HG02623 (cell line): ENCODE results near the gene HORMAD2.

Experiments
- ATAC-seq: cut with Tn5 transposase; IDR thresholded peaks from one replicate; pipeline ENCODE4 v1.9.1; 2021; ENCODE audit warnings: moderate library complexity; ENCODE audit not compliant: unreplicated experiment

HORMAD2 gene

DNA sequence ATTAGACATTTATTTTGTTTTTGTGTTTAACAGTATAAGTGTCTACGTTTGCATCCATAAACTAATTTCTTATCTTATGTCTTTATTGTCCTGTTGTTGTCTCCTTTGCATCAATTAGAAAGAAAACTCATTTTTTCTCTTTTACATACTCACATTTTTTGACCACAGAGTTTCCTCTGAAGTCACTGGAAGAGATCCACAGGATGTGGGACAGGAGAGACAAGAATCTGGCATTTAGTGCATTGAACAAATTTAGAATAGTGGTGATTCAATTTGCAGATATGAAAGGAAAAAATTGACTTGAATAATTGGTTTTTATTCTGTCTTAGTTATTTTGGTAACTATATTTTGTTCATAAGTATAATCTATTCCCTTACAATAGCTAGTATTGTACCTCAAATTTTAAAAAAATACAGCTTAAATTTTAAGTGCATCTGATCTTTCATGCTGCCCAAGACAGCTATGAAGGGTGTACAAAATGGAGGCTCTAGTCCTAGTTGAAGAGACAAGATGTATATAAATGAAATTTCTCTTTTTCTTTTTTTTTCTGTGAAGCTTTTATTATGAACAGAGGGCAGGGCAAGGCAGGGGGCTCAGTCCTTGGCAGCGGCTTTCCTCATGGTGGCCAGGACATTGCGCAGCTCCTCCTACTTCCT, 24.4 kb downstream of the HORMAD2 start:
- ATAC-seq = no peak

DNA sequence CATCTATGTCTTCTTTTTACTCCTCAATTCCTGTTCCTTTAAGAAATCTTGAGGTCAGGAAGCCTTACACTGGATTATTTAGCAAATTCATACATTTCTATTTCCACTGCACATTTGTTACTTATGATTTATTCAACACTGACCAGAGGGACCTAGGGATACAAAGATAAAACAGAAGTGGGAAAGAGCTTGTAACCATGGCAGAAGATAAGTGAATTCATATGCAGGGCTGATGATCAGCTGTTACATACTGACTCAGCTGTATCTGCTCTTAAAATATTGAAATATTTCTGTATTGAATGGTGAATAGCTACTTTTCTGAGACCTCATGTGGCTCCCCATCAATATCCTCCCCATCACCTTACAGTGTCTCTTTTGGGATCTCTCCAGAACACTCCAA, 25.2 kb downstream of the HORMAD2 start:
- ATAC-seq = no peak

- ATAC-seq = no peak
Observed at GRCh38 chr22:30113494-30113893, 33.2 kb downstream of the HORMAD2 start.

DNA sequence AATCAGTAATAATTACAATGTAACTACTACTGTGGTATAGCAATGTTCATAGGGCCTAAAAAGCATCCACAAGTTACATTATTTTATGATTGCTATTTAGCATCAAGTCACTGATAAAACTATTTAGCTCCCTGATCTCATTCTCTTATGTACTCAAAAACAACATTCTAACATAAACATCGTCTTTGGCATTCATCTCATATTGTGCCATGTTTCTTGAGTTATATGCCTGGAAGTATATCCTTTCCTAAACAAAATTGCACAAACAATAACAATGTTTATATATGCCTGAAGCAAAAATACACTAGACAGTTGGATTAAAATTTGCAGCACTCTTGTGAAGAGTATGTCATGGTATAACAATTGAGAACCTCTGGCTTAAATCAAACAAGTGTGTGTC, 34.1 kb downstream of the HORMAD2 start:
- no peak for ATAC-seq

DNA sequence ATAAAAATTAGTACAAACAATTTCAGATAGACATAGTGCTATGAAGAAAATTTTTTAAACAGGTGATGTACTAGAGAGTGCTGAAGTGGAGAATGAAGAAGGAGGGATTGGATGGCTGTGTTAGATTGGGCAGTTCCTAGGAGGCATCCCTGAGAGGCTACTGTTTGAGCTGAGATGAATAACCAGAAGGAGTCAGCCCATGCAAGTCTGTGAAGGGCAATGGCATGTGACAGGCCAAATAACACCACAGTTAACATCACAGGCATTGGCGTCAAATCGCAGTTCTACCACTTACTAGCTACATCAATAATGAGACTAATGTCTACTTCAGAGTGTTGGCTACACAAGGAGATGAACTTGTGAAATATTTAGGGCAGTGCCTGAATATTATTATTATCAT, 35.4 kb downstream of the HORMAD2 start:
- ATAC-seq = no peak

DNA sequence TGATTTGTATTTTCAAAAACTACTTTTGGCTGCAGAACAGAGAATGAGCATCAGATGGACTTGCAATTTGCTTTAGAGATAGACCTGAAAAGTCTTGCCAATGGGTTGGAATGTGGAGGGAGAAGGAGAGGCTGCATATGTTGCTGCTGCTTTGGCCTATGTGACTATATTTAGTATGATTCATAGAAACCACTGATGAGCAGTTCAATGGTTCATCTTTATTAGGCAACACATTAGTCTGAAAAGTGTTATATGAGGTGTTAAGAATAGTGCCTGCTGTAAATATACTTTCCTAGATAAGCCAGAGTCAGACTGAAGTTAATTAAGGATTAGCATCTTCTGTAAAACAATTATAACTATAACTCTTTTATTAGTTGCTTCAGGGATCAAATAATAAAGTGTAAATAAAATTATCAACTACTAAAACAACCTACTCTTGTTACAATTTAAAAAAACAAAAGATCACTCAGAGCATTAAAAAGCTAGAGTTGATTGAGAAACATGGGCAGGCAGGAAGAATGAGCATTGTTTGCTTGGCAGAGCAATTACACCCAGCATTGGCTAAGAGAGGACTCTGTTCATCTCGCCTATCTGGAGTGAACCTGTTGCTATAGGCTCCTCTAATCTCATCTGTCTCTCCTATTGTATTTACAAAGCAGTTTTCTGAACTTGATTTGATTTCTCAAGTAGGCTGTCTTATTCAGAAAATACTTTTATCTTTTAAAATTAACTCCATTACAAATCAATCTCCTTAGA, 36.3 kb downstream of the HORMAD2 start:
- no peak for ATAC-seq

- ATAC-seq = no peak
Observed at GRCh38 chr22:30117256-30117655, 37.0 kb downstream of the HORMAD2 start.

DNA sequence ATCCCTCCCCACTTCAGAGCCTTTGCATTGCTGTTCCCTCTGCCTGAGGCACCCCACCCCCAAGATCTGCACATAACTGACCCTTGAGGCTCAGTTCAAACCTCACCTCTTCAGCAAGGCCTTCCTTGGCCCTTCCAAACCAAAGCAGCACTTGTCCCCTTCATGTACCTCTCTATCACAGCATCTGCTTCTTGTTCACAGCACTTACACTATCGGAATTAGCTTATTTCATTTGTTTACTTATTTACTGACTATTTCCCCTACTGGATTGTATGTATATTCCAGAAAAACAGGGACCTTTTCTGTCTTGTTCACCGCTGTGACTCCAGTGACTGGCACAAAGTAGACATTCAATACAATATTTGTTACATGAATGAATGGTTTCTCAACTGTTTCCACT, 38.0 kb downstream of the HORMAD2 start:
- ATAC-seq = no peak

DNA sequence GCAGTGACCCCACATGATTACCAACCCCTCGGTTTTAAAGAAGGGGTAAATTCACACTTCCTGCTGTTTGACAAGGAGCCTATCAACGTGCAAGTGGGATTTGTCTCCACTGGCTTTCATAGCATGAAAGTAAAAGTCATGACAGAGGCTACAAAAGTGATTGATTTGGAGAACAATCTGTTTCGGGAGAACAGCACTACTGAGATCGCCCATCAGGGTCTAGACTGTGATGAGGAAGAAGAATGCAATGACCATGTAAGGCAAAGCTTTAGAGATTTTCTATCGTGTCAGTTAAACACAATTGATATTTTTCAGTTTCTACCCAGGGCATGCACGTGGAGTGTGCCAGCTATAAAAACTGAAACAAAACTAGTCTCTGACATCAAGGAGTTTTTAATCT, 41.7 kb downstream of the HORMAD2 start:
- no peak for ATAC-seq

GRCh38 chr22:30123463-30123862, 43.2 kb downstream of the HORMAD2 start:
- ATAC-seq = no peak

- ATAC-seq = no peak
Observed at GRCh38 chr22:30127749-30128166, 47.5 kb downstream of the HORMAD2 start.

DNA sequence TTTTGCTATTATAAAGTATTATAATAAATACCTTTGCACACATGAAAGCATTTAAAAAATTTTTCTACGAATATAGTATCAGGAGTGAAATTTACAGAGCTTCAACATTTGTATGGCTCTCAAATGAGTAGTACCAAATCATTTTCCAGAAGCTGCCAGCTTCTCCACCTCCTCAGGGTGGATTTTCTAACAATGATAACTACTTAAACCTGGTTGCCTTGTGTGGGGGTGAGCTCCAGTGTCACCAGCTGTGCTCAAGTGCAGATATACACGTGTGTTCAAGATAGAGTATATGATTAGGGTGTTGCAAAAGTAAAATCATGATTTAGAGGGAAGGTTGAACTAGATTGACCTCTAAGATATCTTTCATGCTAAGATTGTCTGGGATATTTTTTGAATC, 48.2 kb downstream of the HORMAD2 start:
- ATAC-seq = no peak

DNA sequence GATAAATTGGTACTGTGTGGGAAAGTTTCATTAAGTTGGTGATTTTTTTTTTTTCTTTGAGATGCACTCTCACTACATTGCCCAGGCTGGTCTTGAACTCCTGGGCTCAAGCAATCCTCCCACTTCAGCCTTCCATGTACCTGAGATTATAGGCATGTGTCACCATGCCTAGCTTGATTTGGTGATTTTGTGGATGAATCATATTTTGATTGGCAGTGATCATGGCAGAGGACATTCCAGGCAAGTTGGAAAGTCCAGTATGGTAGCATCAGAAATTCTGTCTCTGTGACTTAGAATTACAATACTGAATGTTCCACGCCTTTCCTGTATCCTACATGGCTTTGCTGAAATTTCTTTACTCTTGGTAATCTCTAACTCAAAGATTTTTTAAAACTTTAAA, 49.4 kb downstream of the HORMAD2 start:
- no peak for ATAC-seq

GRCh38 chr22:30132290-30132996, 52.2 kb downstream of the HORMAD2 start:
- ATAC-seq = no peak

GRCh38 chr22:30140414-30140813, 60.1 kb downstream of the HORMAD2 start:
- no peak for ATAC-seq

DNA sequence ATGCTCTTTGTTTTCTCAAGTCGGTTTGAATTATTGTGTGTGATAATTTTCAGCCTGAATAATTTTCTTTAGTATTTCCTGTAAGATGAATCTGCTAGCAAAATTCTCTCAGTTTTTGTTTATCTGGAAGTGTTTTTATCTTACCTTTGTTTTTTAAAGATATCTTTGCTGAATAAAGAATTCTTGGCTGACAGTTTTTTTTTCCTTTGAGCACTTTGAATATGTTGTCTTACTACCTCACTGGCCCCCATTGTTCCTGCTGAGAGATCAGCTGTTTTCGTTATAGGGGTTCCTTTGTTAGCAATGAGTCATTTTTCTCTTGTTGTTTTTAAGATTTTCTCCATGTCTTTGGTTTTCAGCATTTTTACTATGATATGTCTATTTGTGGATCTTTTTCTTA, 63.0 kb downstream of the HORMAD2 start:
- ATAC-seq = no peak

GRCh38 chr22:30144391-30144790, 64.1 kb downstream of the HORMAD2 start:
- ATAC-seq = no peak

DNA sequence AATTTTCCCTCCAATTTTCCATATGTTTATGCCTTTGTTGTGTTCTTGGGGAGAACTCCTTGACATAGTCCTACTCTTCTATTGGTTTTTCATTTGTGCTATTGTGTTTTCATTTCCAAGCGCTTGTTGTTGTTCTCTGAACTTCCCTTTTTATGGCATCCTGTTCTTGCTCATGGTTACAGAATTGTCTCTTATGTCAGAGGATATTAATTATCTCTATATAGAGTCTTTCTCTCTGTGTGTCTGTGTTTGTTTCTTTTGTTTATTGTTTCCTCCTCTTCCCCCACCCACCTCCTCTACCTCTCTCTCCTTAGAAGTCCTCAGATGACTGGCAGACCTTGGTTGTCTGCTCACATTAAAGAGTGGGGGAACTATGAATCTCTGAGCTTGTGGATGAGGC, 69.9 kb downstream of the HORMAD2 start:
- no peak for ATAC-seq

GRCh38 chr22:30158277-30158676, 78.0 kb downstream of the HORMAD2 start:
- no peak for ATAC-seq

- ATAC-seq = no peak
Observed at GRCh38 chr22:30158744-30159500, 78.7 kb downstream of the HORMAD2 start.
